Breast epithelium (tissue), 4 donors: ENCODE results near the gene CCDC34. TPM values are rescaled to one million over a fixed set of nuclear protein-coding genes. Genes with fewer than 3 reads are reported as not detected.

Experiments
- DNase-seq, 2 donors: peaks; one replicate each; pipeline ENCODE4 v3.0.0-alpha.2; 2019; ENCODE audit warnings: low spot score in 2 of 2
- H3K27ac ChIP-seq, 2 donors: fragments of 200-600 bp; sonication (generic) in 1 of 2; one replicate each; pipeline ENCODE4 v1.5.1; 2016 to 2019; ENCODE audit warnings: mild to moderate bottlenecking in 1 of 2
- H3K27me3 ChIP-seq, 2 donors: fragments of 200-600 bp; sonication (generic) in 1 of 2; one replicate each; pipeline versions ENCODE4 v1.5.1 to v1.6.0; 2017 to 2019; ENCODE audit warnings: control low read depth in 1 of 2, mild to moderate bottlenecking in 1 of 2
- H3K36me3 ChIP-seq: fragments of 200-600 bp; one replicate; pipeline ENCODE4 v1.5.1; 2019
- H3K4me1 ChIP-seq, 2 donors: fragments of 200-600 bp; sonication (generic); one replicate each; pipeline ENCODE4 v1.5.1; 2016 to 2019; ENCODE audit warnings: control low read depth in 1 of 2
- H3K4me3 ChIP-seq, 3 donors: fragments of 200-600 bp; sonication (generic); 1 replicate in 2 of 3; 2 replicates in 1 of 3; pipeline ENCODE4 v1.5.1; 2016 to 2019; ENCODE audit warnings: mild to moderate bottlenecking in 3 of 3, moderate library complexity in 2 of 3
- H3K9me3 ChIP-seq, 2 donors: fragments of 200-600 bp; sonication (generic) in 1 of 2; one replicate each; pipeline ENCODE4 v1.5.1; 2016 to 2019; ENCODE audit warnings: control low read depth in 1 of 2
- POLR2A ChIP-seq: fragments of 450-650 bp; IDR thresholded peaks from one replicate; pipeline ENCODE4 v1.6.1; 2016; ENCODE audit warnings: antibody characterized with exemption, mild to moderate bottlenecking, moderate library complexity
- POLR2AphosphoS5 ChIP-seq, 3 donors: sonication (generic); formaldehyde crosslinking; IDR thresholded peaks; one replicate each; pipeline ENCODE4 v1.6.1; 2017; ENCODE audit warnings: antibody characterized with exemption in 3 of 3
- intact Hi-C: fragments of 100-400 bp; cut with DNase I; formaldehyde crosslinking; loops from one replicate; pipeline ENCODE4 v1.15.1; 2023; ENCODE audit warnings: low total_unique reads
- total RNA-seq, 3 donors: library from RNA; depleted of rRNA; stranded (reverse); fragments of >200 nt; gene quantifications; one replicate each; pipeline ENCODE4 v1.1.0, GENCODE V29; 2016
- TF ChIP-seq, protein P1 (sequence below), 3 donors: fragments of 450-650 bp; IDR thresholded peaks; one replicate each; pipeline ENCODE4 v1.5.1; 2016 to 2017; ENCODE audit warnings: antibody characterized with exemption in 3 of 3, mild to moderate bottlenecking in 3 of 3, moderate library complexity in 3 of 3

CCDC34 gene
- total RNA-seq, 3 donors from 2014 or later: 2.2 to 9.7 (median 4.9) TPM

GRCh38 chr11:27307232-27307631 is 55.8 kb downstream of the CCDC34 start:
- no peak overlapping the region for H3K4me3 ChIP-seq
- H3K27ac ChIP-seq: no peak overlapping the region
- no peaks in the 10 kb centered on the region for H3K4me1 ChIP-seq
- H3K36me3 ChIP-seq: no peaks in the 10 kb centered on the region
- TF ChIP-seq, protein P1, sequence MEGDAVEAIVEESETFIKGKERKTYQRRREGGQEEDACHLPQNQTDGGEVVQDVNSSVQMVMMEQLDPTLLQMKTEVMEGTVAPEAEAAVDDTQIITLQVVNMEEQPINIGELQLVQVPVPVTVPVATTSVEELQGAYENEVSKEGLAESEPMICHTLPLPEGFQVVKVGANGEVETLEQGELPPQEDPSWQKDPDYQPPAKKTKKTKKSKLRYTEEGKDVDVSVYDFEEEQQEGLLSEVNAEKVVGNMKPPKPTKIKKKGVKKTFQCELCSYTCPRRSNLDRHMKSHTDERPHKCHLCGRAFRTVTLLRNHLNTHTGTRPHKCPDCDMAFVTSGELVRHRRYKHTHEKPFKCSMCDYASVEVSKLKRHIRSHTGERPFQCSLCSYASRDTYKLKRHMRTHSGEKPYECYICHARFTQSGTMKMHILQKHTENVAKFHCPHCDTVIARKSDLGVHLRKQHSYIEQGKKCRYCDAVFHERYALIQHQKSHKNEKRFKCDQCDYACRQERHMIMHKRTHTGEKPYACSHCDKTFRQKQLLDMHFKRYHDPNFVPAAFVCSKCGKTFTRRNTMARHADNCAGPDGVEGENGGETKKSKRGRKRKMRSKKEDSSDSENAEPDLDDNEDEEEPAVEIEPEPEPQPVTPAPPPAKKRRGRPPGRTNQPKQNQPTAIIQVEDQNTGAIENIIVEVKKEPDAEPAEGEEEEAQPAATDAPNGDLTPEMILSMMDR (IDR thresholded peaks at IDR 0.05): no peak
- TF ChIP-seq POLR2AphosphoS5 (IDR thresholded peaks at IDR 0.05) (no peak), POLR2A (no peak)
- H3K9me3 ChIP-seq: peaks cover 0 to 7% of the 10 kb centered on the region in 2 donors
- no peaks in the 10 kb centered on the region for H3K27me3 ChIP-seq
- DNase-seq: no peak
- intact Hi-C loops: loop anchor here (5.0 kb wide), 1 partner anchor 170 kb away; no protein-coding TSS in a partner anchor

GRCh38 chr11:27305751-27306150 is 57.3 kb downstream of the CCDC34 start:
- Histone ChIP-seq H3K27ac (no peak overlapping the region), H3K4me3 (no peak overlapping the region), H3K36me3 (no peaks in the 10 kb centered on the region), H3K9me3 (peaks cover 0 to 7% of the 10 kb centered on the region in 2 donors), H3K4me1 (no peaks in the 10 kb centered on the region), H3K27me3 (no peaks in the 10 kb centered on the region)
- DNase-seq: peak in 1 of 2 donors; percentile 53
- intact Hi-C loops: loop anchor here (5.0 kb wide), 1 partner anchor 172 kb away; no protein-coding TSS in a partner anchor
- TF ChIP-seq POLR2A (no peak), POLR2AphosphoS5 (IDR thresholded peaks at IDR 0.05) (no peak)
- TF ChIP-seq, protein P1 (IDR thresholded peaks at IDR 0.05): no peak

DNA sequence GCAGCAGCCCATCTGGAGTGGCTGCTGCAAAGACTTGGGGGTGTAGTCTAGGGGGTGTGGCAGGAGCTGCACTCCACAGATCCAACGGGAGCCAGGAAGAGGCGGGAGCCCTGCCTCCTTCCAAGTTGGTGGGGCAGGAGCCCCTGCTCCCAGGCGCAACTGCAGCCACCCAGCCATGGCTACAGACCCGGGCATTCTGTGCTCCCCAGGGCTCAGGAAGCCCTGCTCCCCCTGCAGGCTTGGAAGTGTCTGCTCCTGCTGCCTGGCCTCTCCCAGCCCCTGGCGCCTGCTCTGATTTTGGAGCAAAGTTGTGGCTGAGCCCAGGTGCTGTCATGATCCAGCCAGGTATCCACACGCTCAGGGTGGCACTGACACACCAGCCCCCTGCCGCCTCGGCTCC is 58.5 kb downstream of the CCDC34 start:
- TF ChIP-seq, protein P1 (IDR thresholded peaks at IDR 0.05): no peak
- TF ChIP-seq POLR2A (no peak), POLR2AphosphoS5 (IDR thresholded peaks at IDR 0.05) (no peak)

GRCh38 chr11:27303903-27304302 is 59.1 kb downstream of the CCDC34 start:
- Histone ChIP-seq H3K9me3 (peaks cover 0 to 7% of the 10 kb centered on the region in 2 donors), H3K27me3 (no peaks in the 10 kb centered on the region), H3K27ac (no peak overlapping the region), H3K4me1 (no peaks in the 10 kb centered on the region), H3K36me3 (no peaks in the 10 kb centered on the region), H3K4me3 (no peak overlapping the region)
- TF ChIP-seq POLR2A: no peak
- intact Hi-C loops: no loop called here
- DNase-seq: no peak

More for the DNA sequence above, 58.5 kb downstream of the CCDC34 start:
- DNase-seq: no peak
- Histone ChIP-seq H3K4me1 (no peaks in the 10 kb centered on the region), H3K36me3 (no peaks in the 10 kb centered on the region), H3K9me3 (peaks cover 0 to 7% of the 10 kb centered on the region in 2 donors), H3K27me3 (no peaks in the 10 kb centered on the region), H3K4me3 (no peak overlapping the region), H3K27ac (no peak overlapping the region)
- intact Hi-C loops: no loop called here

- no peaks in the 10 kb centered on the region for H3K36me3 ChIP-seq
- no peak for TF ChIP-seq POLR2AphosphoS5 (IDR thresholded peaks at IDR 0.05)
- TF ChIP-seq, protein P1 (IDR thresholded peaks at IDR 0.05): no peak
- TF ChIP-seq POLR2A: no peak
- H3K27ac ChIP-seq: no peak overlapping the region
- no peaks in the 10 kb centered on the region for H3K27me3 ChIP-seq
- H3K4me3 ChIP-seq: no peak overlapping the region
- intact Hi-C loops: no loop called here
- peaks cover 0 to 7% of the 10 kb centered on the region in 2 donors for H3K9me3 ChIP-seq
- no peaks in the 10 kb centered on the region for H3K4me1 ChIP-seq
- no peak for DNase-seq
These were observed 62.0 kb downstream of the CCDC34 start for GRCh38 chr11:27300974-27301373.

GRCh38 chr11:27297616-27298015 is 65.4 kb downstream of the CCDC34 start:
- Histone ChIP-seq H3K36me3 (no peaks in the 10 kb centered on the region), H3K27me3 (no peaks in the 10 kb centered on the region), H3K4me1 (no peaks in the 10 kb centered on the region), H3K9me3 (no peaks in the 10 kb centered on the region), H3K4me3 (no peak overlapping the region), H3K27ac (no peak overlapping the region)
- TF ChIP-seq, protein P1 (IDR thresholded peaks at IDR 0.05): no peak
- TF ChIP-seq POLR2A (no peak), POLR2AphosphoS5 (IDR thresholded peaks at IDR 0.05) (no peak)
- intact Hi-C loops: no loop called here
- no peak for DNase-seq
